NCI-H1105 treated with DMSO at 0.1 percent for 48 hours (cell line): Measurements from ENCODE around the gene SCAMP3.
A peak's percentile ranks its signal among the peaks of the same experiment; 100 is the strongest.
"Not testable (repeated sequence)": the region's sequence is repeated elsewhere in the genome, so short reads cannot be mapped to it uniquely, and the experiment has no call there.

ENCODE experiments used
- DNase-seq: peaks from one replicate; lab custom pipeline; 2025; lab: John Stamatoyannopoulos, UW

The SCAMP3 gene

GRCh38 chr1:155261852-155262673 lies at the start of gene SCAMP3:
Gene SCAMP3 (minus strand): TSS chr1:155262360. CDS start chr1:155262151, 209 bp downstream.
- peak; percentile 98 for DNase-seq

DNA sequence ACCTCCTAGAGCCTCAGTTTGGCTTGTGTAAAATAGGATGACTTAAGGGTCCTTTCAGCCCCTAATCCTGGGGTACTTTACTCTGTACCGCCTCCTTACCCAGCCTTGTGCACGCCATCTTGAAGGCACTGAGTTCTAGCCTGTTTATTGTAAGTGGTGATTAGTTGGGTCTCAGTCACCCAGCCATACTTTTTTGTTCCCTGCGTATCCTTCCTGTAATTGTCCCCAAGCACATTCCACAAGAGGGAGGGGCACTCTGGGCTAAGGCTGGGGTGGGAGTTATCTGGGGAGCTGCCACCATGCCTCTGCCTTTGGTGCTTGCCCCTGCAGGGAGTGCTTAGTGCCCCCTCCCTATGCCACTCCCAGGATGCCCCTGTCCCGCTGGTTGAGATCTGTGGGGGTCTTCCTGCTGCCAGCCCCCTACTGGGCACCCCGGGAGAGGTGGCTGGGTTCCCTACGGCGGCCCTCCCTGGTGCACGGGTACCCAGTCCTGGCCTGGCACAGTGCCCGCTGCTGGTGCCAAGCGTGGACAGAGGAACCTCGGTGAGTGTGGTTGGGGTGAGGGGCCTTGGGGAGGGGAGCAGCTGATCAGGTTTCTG lies 47.4 kb upstream of the SCAMP3 start:
- no peak for DNase-seq

GRCh38 chr1:155308493-155309422 lies 46.6 kb upstream of the SCAMP3 start, which contains the start of gene FDPS:
Gene FDPS (plus strand): TSS chr1:155308866. CDS start chr1:155309790, 924 bp downstream.
- peak; percentile 99 for DNase-seq

DNA sequence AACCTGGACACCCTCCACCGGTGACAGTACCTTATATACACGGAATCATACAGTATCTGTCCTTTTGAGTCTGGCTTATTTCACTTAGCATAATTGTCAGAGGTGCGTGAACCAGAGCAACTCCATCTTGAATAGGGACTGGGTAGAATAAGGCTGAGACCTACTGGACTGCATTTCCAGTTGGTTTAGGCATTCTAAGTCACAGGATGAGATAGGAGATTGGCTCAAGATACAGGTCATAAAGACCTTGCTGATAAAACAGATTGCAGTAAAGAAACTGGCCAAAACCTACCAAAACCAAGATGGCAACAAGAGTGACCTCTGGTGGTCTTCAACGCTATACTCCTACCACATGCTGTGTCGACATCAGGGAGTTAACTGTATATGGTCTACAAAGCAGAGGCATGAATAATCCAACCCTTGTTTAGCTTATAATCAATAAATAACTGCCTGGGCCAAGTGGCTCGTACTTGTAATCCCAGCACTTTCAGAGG lies 45.1 kb upstream of the SCAMP3 start:
- DNase-seq, result peak; percentile 32

- DNase-seq, result no peak
Measured at GRCh38 chr1:155305881-155306391, 43.8 kb upstream of the SCAMP3 start.

GRCh38 chr1:155304558-155305063 lies 42.5 kb upstream of the SCAMP3 start:
- DNase-seq, result no peak

- DNase-seq, result no peak
Measured at GRCh38 chr1:155301342-155301841, 39.2 kb upstream of the SCAMP3 start, which contains the start of gene PKLR. Gene PKLR (minus strand): TSS chr1:155301438. CDS start chr1:155301395, 43 bp downstream.

DNA sequence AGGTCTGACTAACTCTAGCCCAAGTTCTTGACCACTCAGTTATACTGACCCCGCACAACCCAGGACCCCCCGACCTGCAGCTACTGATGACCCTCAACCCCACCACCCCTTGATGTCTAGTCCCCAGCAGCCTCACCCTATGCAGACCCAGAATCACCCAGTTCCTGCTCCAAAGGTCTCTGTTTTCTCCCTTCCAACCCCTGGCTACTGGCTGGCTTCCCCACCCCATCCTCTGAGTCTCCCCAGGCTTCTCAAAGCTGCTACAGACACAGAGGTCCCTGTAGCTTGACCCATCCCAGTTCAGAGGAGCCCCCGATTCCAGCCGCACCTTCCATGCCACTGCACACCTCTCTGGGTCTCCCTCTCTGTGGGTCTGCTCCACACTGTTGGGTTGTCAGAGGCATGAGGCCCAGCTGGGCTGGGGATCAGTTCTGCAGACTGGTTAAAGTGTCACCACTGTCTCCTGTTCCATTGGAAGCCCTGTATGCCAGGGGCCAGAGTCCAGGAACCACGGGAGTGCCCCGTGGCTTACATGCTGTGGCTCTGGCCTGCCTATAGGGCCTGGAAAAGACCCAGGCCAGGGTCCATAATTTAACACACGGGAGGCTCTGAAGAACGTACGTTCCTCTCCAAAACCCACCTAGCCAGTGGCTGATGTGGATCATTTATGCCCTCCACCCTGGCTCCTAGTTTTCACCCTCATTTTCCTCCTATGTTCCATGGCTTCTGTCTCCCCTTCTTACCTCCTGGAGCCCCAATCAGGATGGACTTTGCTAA lies 38.6 kb upstream of the SCAMP3 start:
- no peak for DNase-seq

GRCh38 chr1:155300024-155300423 lies 37.9 kb upstream of the SCAMP3 start:
- DNase-seq, result no peak

- no peak for DNase-seq
Measured at GRCh38 chr1:155297384-155297783, 35.2 kb upstream of the SCAMP3 start.

DNA sequence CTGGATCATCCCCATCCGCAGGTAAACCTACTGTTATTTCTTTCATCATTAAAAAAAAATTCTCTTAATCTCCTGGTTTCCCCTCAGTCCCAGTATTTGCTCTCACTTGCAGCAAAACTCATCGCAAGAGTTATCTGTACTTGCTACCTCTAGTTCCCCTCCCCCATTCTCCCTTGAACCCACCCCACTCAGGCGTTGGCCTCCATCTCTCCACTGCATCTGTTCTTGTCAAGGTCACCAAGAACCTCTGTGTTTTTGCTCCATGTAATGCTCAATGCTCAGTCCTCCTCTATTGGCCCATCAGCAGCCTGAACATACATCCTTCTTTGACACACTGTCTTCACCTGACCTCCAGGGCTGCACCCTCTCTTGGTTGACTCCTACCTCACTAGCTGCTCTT lies 34.5 kb upstream of the SCAMP3 start:
- no peak for DNase-seq

DNA sequence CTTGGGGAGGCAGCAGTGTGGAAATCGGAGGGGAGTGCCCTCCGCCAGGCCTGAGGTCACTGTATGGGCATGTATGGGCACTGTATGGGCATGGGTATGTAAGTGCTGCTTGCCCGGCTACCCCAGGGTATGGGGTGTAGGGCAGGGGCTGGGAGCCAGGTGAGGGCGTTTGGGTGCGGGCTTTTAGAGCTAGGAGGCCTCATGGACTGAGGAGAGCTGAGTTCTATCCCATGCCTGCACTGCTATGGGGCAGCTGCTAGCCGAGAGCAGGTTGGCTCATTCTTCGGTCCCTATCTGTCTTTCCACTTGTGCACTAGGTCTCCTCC lies 33.7 kb upstream of the SCAMP3 start:
- no peak for DNase-seq

DNA sequence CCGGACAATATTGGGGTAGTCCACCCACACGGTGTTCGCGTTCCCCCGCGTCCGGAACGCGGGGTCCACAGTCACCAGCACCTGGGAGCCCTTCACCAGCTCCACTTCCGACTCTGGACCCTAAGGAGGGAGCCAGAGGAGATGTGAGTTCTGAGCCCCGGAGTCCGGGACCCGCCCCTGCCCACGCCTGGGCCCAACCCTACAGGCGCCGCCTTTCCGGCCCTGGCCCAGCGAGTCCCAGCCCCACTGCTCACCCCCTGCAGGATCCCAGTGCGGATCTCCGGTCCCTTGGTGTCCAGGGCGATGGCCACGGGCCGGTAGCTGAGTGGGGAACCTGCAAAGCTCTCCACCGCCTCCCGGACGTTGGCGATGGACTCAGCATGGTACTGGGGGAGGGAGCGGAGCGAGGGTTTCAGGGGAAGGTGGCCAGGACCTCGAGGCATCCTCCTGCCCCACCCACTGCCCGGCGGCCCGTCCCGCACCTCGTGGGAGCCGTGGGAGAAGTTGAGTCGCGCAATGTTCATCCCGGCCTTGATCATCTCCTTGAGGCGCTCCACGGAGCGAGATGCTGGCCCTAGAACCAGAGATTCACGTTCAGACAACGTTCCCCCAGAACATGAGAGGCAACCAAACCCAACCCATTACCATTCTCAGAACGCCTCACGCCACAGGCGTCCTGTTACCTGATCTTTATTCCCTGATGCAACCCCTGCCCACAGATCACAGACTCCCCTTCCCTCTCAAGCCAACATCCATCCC lies 33.2 kb upstream of the SCAMP3 start:
- no peak for DNase-seq

DNA sequence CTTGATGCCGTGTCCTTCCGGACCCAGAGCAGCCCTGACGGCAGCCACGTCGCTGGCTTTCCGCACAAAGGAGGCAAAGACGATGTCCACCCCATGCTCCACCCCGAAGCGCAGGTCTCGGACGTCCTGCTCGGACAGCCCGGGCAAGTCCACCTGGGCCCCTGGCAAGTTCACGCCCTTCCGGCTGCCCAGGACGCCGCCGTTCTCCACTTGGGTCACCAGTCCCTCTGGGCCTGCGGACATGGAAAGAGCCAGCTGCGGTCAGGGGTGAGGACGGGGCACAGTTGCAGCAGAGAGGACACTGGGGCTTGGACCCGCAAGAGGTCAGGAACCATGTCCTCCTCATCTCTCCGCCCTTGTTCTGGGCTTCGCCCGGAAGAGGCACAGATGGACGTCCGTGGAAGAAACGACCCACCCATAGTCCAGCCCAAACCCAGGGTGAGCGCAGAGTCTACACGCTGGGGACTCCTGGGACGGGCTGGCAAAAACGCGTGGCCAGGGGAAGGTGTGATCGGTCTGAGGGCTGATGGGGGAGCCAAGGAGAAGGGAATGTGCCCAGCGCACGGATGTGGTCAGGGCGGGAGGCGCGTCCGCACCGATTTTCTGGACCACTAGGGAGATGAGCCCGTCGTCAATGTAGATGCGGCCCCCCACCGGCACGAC lies 32.5 kb upstream of the SCAMP3 start:
- DNase-seq, result no peak

- DNase-seq, result no peak
Measured at GRCh38 chr1:155293086-155293749, 31.1 kb upstream of the SCAMP3 start.

DNA sequence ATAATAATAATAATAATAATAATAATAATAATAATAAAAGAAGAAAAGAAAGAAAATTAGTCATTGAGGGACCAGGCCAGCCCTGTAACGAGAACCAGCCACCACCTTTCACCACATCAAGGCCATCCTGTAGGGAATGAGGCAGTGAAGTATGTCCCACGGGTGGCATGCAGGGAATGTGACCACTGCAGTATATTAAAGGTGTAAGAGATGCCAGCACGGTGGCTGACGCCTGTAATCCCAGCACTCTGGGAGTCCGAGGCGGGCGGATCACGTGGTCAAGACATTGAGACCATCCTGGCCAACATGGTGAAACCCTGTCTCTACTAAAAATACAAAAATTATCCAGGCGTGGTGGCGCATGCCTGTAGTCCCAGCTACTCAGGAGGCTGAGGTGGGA lies 28.8 kb upstream of the SCAMP3 start:
- not testable (repeated sequence) for DNase-seq

GRCh38 chr1:155287987-155288543 lies 25.9 kb upstream of the SCAMP3 start:
- DNase-seq, result no peak

GRCh38 chr1:155286544-155286943 lies 24.4 kb upstream of the SCAMP3 start:
- no peak for DNase-seq

GRCh38 chr1:155285631-155286044 lies 23.5 kb upstream of the SCAMP3 start:
- DNase-seq, result no peak
